SU-DHL-6 (cell line): Measurements from ENCODE around the gene MARCHF4.

ENCODE experiments used
- H2AFZ ChIP-seq: fragments of 200-600 bp; sonication (generic); 2 replicates; pipeline ENCODE4 v1.6.1; 2014; ENCODE audit warnings: low read depth, mild to moderate bottlenecking, moderate library complexity, mixed read lengths, antibody characterized with exemption, low read length; ENCODE audit not compliant: severe bottlenecking
- H3F3A ChIP-seq: fragments of 200-600 bp; shearing (Covaris generic); 2 replicates; pipeline ENCODE4 v1.6.0; 2016; ENCODE audit warnings: antibody characterized with exemption, mild to moderate bottlenecking; ENCODE audit not compliant: insufficient read depth
- H3K27ac ChIP-seq: fragments of 200-600 bp; sonication (generic); 2 replicates; pipeline ENCODE4 v1.5.1; 2016; ENCODE audit warnings: low read depth, mild to moderate bottlenecking, low read length, moderate library complexity, mixed read lengths
- H3K27me3 ChIP-seq: fragments of 200-600 bp; sonication (generic), shearing (Covaris generic); 2 replicates; pipeline ENCODE4 v1.6.0; 2014; ENCODE audit warnings: mild to moderate bottlenecking, low read length
- H3K36me3 ChIP-seq: fragments of 200-600 bp; sonication (generic); 2 replicates; pipeline ENCODE4 v1.6.1; 2014; ENCODE audit warnings: mild to moderate bottlenecking, low read length, mixed read lengths
- H3K4me2 ChIP-seq: fragments of 300-600, 200-600 bp; shearing (Covaris generic), sonication (generic); 2 replicates; pipeline ENCODE4 v1.6.0; 2014; ENCODE audit warnings: low read length, low read depth, mild to moderate bottlenecking; ENCODE audit not compliant: poor library complexity, severe bottlenecking
- H3K4me3 ChIP-seq: fragments of 200-600 bp; sonication (generic); 2 replicates; pipeline ENCODE4 v1.5.1; 2014; ENCODE audit warnings: antibody characterized with exemption, low read length, mild to moderate bottlenecking, mixed read lengths; ENCODE audit not compliant: insufficient read depth, poor library complexity, severe bottlenecking
- H3K79me2 ChIP-seq: fragments of 200-600 bp; sonication (generic); 2 replicates; pipeline ENCODE4 v1.6.1; 2014; ENCODE audit warnings: mild to moderate bottlenecking, low read length, moderate library complexity; ENCODE audit not compliant: insufficient read depth
- H3K9ac ChIP-seq: fragments of 200-600 bp; sonication (generic); 2 replicates; pipeline ENCODE4 v1.7.0; 2014; ENCODE audit warnings: mild to moderate bottlenecking, low read length
- H3K9me2 ChIP-seq: fragments of 200-600 bp; sonication (generic); replicated peaks from 2 replicates; pipeline ENCODE4 v1.6.1; 2014; ENCODE audit warnings: low read length; ENCODE audit not compliant: insufficient read depth
- H3K9me3 ChIP-seq: fragments of 200-600 bp; sonication (generic); 2 replicates; pipeline ENCODE4 v1.6.1; 2014; ENCODE audit warnings: low read length, mixed read lengths; ENCODE audit not compliant: insufficient read depth
- H4K20me1 ChIP-seq: fragments of 200-600 bp; sonication (generic); 2 replicates; pipeline ENCODE4 v1.6.1; 2014; ENCODE audit warnings: low read depth, mild to moderate bottlenecking, antibody characterized with exemption, low read length, moderate library complexity, mixed read lengths
- EZH2phosphoT487 ChIP-seq: fragments of 200-600 bp; sonication (generic), shearing (Covaris generic); conservative IDR thresholded peaks from 2 replicates; pipeline ENCODE4 v1.6.1; 2018; ENCODE audit warnings: mild to moderate bottlenecking, antibody characterized with exemption, low read length, moderate library complexity, mixed read lengths
- TF ChIP-seq, protein P1 (sequence below): fragments of 200-600 bp; sonication (generic); IDR thresholded peaks from one replicate; pipeline ENCODE4 v1.5.1; 2017; ENCODE audit warnings: antibody characterized with exemption, mild to moderate bottlenecking, low read length, moderate library complexity; ENCODE audit not compliant: insufficient read depth, poor library complexity, severe bottlenecking

The MARCHF4 gene

DNA sequence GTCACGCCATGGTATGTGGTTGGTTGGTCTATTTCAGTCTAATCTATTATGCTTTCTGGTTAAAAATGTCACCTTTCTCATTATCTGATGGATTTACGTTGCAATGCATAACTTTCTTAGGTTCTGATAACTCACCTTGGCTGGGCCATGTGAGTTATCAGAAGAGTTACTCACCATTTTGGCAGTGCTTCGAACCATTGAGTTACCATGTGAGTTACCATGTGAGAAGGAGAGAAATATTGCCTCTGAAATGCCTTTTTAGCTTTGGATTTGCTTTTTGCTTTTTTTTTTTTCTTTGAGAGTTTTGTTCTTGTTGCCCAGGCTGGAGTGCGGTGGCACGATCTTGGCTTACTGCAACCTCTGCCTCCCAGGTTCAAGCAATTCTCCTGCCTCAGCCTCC is 41.6 kb upstream of the MARCHF4 start:
- Histone ChIP-seq H3K9me2 (no peaks in the 10 kb centered on the region), H3K4me3 (no peak overlapping the region), H4K20me1 (no peaks in the 10 kb centered on the region), H3K27me3 (no peaks in the 10 kb centered on the region), H2AFZ (no peak overlapping the region), H3K9ac (no peak overlapping the region), H3K4me2 (peak overlapping the region; percentile 71), H3K27ac (no peak overlapping the region), H3K9me3 (no peaks in the 10 kb centered on the region), H3K36me3 (no peaks in the 10 kb centered on the region), H3K79me2 (no peaks in the 10 kb centered on the region; the same call in 1 of the 2 replicates), H3F3A (no peaks in the 10 kb centered on the region)
- TF ChIP-seq EZH2phosphoT487 = no peak
- TF ChIP-seq, protein P1, sequence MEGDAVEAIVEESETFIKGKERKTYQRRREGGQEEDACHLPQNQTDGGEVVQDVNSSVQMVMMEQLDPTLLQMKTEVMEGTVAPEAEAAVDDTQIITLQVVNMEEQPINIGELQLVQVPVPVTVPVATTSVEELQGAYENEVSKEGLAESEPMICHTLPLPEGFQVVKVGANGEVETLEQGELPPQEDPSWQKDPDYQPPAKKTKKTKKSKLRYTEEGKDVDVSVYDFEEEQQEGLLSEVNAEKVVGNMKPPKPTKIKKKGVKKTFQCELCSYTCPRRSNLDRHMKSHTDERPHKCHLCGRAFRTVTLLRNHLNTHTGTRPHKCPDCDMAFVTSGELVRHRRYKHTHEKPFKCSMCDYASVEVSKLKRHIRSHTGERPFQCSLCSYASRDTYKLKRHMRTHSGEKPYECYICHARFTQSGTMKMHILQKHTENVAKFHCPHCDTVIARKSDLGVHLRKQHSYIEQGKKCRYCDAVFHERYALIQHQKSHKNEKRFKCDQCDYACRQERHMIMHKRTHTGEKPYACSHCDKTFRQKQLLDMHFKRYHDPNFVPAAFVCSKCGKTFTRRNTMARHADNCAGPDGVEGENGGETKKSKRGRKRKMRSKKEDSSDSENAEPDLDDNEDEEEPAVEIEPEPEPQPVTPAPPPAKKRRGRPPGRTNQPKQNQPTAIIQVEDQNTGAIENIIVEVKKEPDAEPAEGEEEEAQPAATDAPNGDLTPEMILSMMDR = no peak

DNA sequence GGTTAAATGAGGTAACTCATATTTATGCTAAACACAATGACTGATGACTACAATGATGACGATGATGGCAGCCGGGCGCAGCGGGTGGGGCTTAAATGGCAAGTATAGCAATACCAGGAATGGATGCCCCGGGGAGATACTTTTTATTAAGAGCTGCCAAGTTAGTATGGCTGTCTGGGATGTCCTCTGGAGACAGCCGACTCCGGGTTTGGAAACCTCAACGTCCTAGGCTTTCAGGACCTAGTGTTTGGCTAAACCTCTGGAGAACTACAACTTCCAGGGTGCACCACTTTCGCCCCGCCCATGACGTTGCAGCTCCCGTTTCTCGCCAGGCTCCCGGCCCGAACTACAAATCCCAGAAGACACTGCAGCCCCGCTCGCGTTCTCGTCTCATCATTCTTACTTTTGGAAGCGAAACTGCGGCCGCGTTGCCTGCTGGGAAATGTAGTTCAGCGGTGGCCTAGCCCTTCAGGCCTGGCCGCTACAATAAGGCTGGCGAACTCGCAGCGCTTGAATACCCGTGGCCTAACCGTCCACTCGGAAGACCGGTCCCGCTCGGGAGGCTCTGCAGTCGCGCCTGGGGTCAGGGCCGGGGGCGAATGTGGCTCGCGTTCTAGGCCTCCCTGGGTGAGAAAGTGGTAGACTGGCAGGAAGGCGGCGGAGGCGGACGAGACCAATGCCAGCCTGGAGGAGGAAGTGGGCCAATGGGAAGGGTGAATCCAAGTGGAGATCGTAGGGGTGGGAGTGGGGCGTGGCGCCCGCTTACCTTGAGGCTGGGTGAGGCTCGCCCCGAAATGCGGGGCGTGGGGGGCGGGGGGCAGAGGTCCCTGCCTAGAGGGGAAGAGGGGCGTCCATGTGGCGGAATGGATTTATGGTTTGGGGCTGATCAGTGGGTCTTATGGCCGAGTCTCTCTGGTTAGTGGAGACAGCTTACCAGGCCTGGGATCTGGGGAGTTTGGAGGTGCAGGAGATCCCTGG is 40.0 kb upstream of the MARCHF4 start, which contains the start of gene SMARCAL1:
SMARCAL1 (plus strand) TSS at position 463 of the 978 bp plus-strand sequence. CDS start 2,221 bp downstream, outside the sequence.
- H3K79me2 ChIP-seq = no peaks in the 10 kb centered on the region; the same call in 1 of the 2 replicates
- H3K4me3 ChIP-seq = peak within 1 kb of the TSS; percentile 78
- no peaks in the 10 kb centered on the region for H3K9me2 ChIP-seq
- H2AFZ ChIP-seq = peak within 1 kb of the TSS; percentile 95
- TF ChIP-seq, protein P1 = no peak
- H3K9ac ChIP-seq = peak within 1 kb of the TSS; percentile 75
- H3K9me3 ChIP-seq = no peaks in the 10 kb centered on the region
- H3K36me3 ChIP-seq = no peaks in the 10 kb centered on the region
- H3K27me3 ChIP-seq = no peaks in the 10 kb centered on the region
- H3K27ac ChIP-seq = peak within 1 kb of the TSS; percentile 61
- H3F3A ChIP-seq = no peaks in the 10 kb centered on the region
- no peaks in the 10 kb centered on the region for H4K20me1 ChIP-seq
- H3K4me2 ChIP-seq = peak within 1 kb of the TSS; percentile 71

DNA sequence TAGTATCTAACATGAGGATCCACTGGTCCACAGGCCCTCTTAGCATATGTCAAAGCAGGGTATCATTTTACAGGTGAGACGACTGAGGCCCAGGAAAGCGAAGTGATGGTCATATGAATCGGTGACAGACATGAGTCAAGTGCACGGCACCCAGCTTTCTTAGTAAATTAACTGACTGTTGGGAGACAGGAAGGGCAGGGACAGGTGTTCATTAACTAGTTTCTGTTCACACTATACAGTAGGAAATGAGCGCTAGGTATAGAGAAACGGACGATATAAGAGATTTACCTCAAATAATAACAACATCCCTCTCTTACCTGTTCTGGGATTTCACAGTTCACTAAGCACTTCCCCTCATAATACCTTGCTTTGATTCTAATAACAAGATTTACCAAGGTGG is 38.3 kb upstream of the MARCHF4 start:
- no peak overlapping the region for H2AFZ ChIP-seq
- H3K36me3 ChIP-seq = no peaks in the 10 kb centered on the region
- H3K79me2 ChIP-seq = no peaks in the 10 kb centered on the region; the same call in 1 of the 2 replicates
- no peaks in the 10 kb centered on the region for H3K9me2 ChIP-seq
- H3K9ac ChIP-seq = no peak overlapping the region
- no peaks in the 10 kb centered on the region for H3K9me3 ChIP-seq
- H3F3A ChIP-seq = no peaks in the 10 kb centered on the region
- no peak overlapping the region for H3K4me2 ChIP-seq
- H3K27ac ChIP-seq = no peak overlapping the region
- no peak overlapping the region for H3K4me3 ChIP-seq
- no peaks in the 10 kb centered on the region for H4K20me1 ChIP-seq
- TF ChIP-seq, protein P1 = no peak
- TF ChIP-seq EZH2phosphoT487 = no peak
- H3K27me3 ChIP-seq = no peaks in the 10 kb centered on the region
